IMR-90 (cell line): ENCODE data around the gene RAB11FIP3. TPM values are rescaled to one million over a fixed set of nuclear protein-coding genes. Genes with fewer than 3 reads are reported as not detected.

Experiments used
- ATAC-seq: fragments of 200-7000 bp; cut with Tn5 transposase; 2 replicates; pipeline ENCODE4 v1.9.1; 2020; ENCODE audit warnings: low read depth, mild to moderate bottlenecking, moderate library complexity
- BruUV-seq: library from RNA; stranded (reverse); fragments of 400-500 nt; replicated peaks from 2 replicates; lab custom pipeline; 2021; lab: Mats Ljungman, UMichigan
- CTCF ChIA-PET: fragments of 300-600 bp; formaldehyde crosslinking; extraction: SDS; loops from one replicate; lab custom pipeline; 2021; ENCODE audit warnings: antibody characterized with exemption; lab: Yijun Ruan, JAX
- POLR2A ChIA-PET: fragments of 300-600 bp; sonication (Branson Sonifier 250); formaldehyde crosslinking; loops from one replicate; lab custom pipeline; 2022; ENCODE audit warnings: antibody characterized with exemption; ENCODE audit not compliant: unreplicated experiment; lab: Charles Lee
- DNase-seq: peaks from one replicate; pipeline ENCODE4 v3.0.0; 2013
- H2AFZ ChIP-seq: replicated peaks from 2 replicates; pipeline ENCODE3; 2013; ENCODE audit warnings: low read length, mild to moderate bottlenecking; ENCODE audit not compliant: poor library complexity
- H2AK5ac ChIP-seq: 2 replicates; pipeline ENCODE4 v1.6.1; 2013; ENCODE audit warnings: low read depth, low read length, inconsistent platforms
- H2AK9ac ChIP-seq: replicated peaks from 2 replicates; pipeline ENCODE3; 2013; ENCODE audit warnings: mild to moderate bottlenecking, low read depth, low read length, moderate library complexity; ENCODE audit not compliant: poor library complexity
- H2BK120ac ChIP-seq: 2 replicates; pipeline ENCODE4 v1.6.1; 2013; ENCODE audit warnings: low read depth, low read length, inconsistent platforms
- H2BK15ac ChIP-seq: 3 replicates; pipeline ENCODE4 v1.6.1; 2013; ENCODE audit warnings: low read depth, low read length, inconsistent platforms
- H2BK20ac ChIP-seq: 2 replicates; pipeline ENCODE4 v1.6.1; 2013; ENCODE audit warnings: low read depth, mild to moderate bottlenecking, inconsistent platforms, low read length, moderate library complexity
- H2BK5ac ChIP-seq: 2 replicates; pipeline ENCODE4 v1.6.1; 2013; ENCODE audit warnings: mild to moderate bottlenecking, low read depth, low read length, inconsistent platforms; ENCODE audit not compliant: poor library complexity, severe bottlenecking
- H3K14ac ChIP-seq: replicated peaks from 2 replicates; pipeline ENCODE4 v1.6.1; 2013; ENCODE audit warnings: low read depth, low read length, inconsistent platforms
- H3K18ac ChIP-seq: 2 replicates; pipeline ENCODE4 v1.6.1; 2013; ENCODE audit warnings: low read depth, low read length, control low read depth
- H3K23ac ChIP-seq: 2 replicates; pipeline ENCODE4 v1.6.1; 2013; ENCODE audit warnings: low read depth, low read length, inconsistent platforms
- H3K27ac ChIP-seq: 2 replicates; pipeline ENCODE4 v1.5.1; 2013; ENCODE audit warnings: mild to moderate bottlenecking, control low read depth, low read length; ENCODE audit not compliant: insufficient read depth
- H3K27me3 ChIP-seq: 2 replicates; pipeline ENCODE4 v1.6.1; 2013; ENCODE audit warnings: low read length; ENCODE audit not compliant: control insufficient read depth, insufficient read depth
- H3K36me3 ChIP-seq: 2 replicates; pipeline ENCODE4 v1.6.1; 2013; ENCODE audit warnings: low read length, mixed read lengths; ENCODE audit not compliant: control insufficient read depth, insufficient read depth
- H3K4ac ChIP-seq: 2 replicates; pipeline ENCODE4 v1.6.1; 2013; ENCODE audit warnings: low read depth, low read length, inconsistent platforms
- H3K4me1 ChIP-seq: 2 replicates; pipeline ENCODE4 v1.6.1; 2013; ENCODE audit warnings: low read length, mixed read lengths; ENCODE audit not compliant: control insufficient read depth, insufficient read depth
- H3K4me2 ChIP-seq: 2 replicates; pipeline ENCODE4 v1.6.1; 2013; ENCODE audit warnings: low read depth, mild to moderate bottlenecking, control low read depth, low read length, moderate library complexity
- H3K4me3 ChIP-seq: 2 replicates; pipeline ENCODE4 v1.5.1; 2013; ENCODE audit warnings: low read depth, mild to moderate bottlenecking, control low read depth, low read length, moderate library complexity; ENCODE audit not compliant: insufficient read depth
- H3K56ac ChIP-seq: 2 replicates; pipeline ENCODE4 v1.6.1; 2013; ENCODE audit warnings: low read length, inconsistent platforms; ENCODE audit not compliant: insufficient read depth; ENCODE audit errors: extremely low read depth
- H3K79me1 ChIP-seq, 2 experiments: 2 replicates each; pipeline ENCODE4 v1.6.1; 2013; ENCODE audit warnings: low read length in 2 of 2, inconsistent platforms in 1 of 2, low read depth in 1 of 2
- H3K9ac ChIP-seq: 2 replicates; pipeline ENCODE4 v1.6.1; 2013; ENCODE audit warnings: low read depth, low read length, control low read depth
- H3K9me1 ChIP-seq: 2 replicates; pipeline ENCODE4 v1.6.1; 2013; ENCODE audit warnings: low read length, inconsistent platforms; ENCODE audit not compliant: insufficient read depth
- H3K9me3 ChIP-seq: 2 replicates; pipeline ENCODE4 v1.6.1; 2013; ENCODE audit warnings: low read length; ENCODE audit not compliant: control insufficient read depth, insufficient read depth
- H4K20me1 ChIP-seq: 2 replicates; pipeline ENCODE4 v1.6.1; 2013; ENCODE audit warnings: low read length, inconsistent platforms; ENCODE audit not compliant: insufficient read depth
- H4K5ac ChIP-seq: 2 replicates; pipeline ENCODE4 v1.6.1; 2013; ENCODE audit warnings: mild to moderate bottlenecking, low read depth, low read length, control low read depth
- H4K8ac ChIP-seq, 2 experiments: 2 replicates each; pipeline ENCODE4 v1.6.1; 2013; ENCODE audit warnings: low read depth in 2 of 2, low read length in 2 of 2, control low read depth in 1 of 2, inconsistent platforms in 1 of 2
- H4K91ac ChIP-seq: 2 replicates; pipeline ENCODE4 v1.6.1; 2013; ENCODE audit warnings: low read depth, low read length, inconsistent platforms; ENCODE audit not compliant: insufficient read depth
- RAD21 ChIP-seq: IDR thresholded peaks from 2 replicates; pipeline ENCODE4 v1.6.1; 2012; ENCODE audit warnings: low read length, improper control_type of control experiment
- WGBS, 2 experiments: methylation state at CpG; one replicate each; pipeline versions ENCODE4 v1.1.5 to v1.1.7; 2013; ENCODE audit warnings: missing lambda C conversion rate in 2 of 2; ENCODE audit not compliant: insufficient read length in 1 of 2; ENCODE audit errors: extremely low coverage in 2 of 2; 5-methylcytosine and 5-hydroxymethylcytosine counted together
- dilution Hi-C: fragments of 300-500 bp; cut with HindIII; formaldehyde crosslinking; loops from one replicate; pipeline ENCODE4 v1.14.3; 2018; ENCODE audit warnings: low sequenced_read_pairs; ENCODE audit not compliant: unreplicated experiment
- in situ Hi-C: fragments of 300-500 bp; cut with MboI; formaldehyde crosslinking; loops from 3 replicates; pipeline ENCODE4 v1.14.3; 2019; ENCODE audit warnings: low sequenced_read_pairs, inconsistent platforms, mixed read lengths
- intact Hi-C: fragments of 100-400 bp; cut with micrococcal nuclease; formaldehyde crosslinking; loops from 2 replicates; pipeline ENCODE4 v1.10.0; 2022
- polyA plus RNA-seq, 3 experiments: library from polyadenylated mRNA; depleted of rRNA; stranded (reverse); fragments of >200 nt; gene quantifications; 2 replicates each; pipeline ENCODE4 v1.2.3, GENCODE V29; 2012; ENCODE audit warnings: low replicate concordance in 1 of 3
- total RNA-seq: library from RNA; depleted of rRNA; stranded (reverse); fragments of >200 nt; gene quantifications from 2 replicates; pipeline ENCODE4 v1.2.3, GENCODE V29; 2012
- TF ChIP-seq, protein P1 (sequence below): conservative IDR thresholded peaks from 2 replicates; pipeline ENCODE4 v1.5.1; 2012; ENCODE audit warnings: mild to moderate bottlenecking, low read depth, low read length, improper control_type of control experiment

The RAB11FIP3 gene
- total and polyA plus RNA-seq, 2 of the 4 experiments (the other 2 are of a cell fraction) = 7.5 to 22.5 TPM

DNA sequence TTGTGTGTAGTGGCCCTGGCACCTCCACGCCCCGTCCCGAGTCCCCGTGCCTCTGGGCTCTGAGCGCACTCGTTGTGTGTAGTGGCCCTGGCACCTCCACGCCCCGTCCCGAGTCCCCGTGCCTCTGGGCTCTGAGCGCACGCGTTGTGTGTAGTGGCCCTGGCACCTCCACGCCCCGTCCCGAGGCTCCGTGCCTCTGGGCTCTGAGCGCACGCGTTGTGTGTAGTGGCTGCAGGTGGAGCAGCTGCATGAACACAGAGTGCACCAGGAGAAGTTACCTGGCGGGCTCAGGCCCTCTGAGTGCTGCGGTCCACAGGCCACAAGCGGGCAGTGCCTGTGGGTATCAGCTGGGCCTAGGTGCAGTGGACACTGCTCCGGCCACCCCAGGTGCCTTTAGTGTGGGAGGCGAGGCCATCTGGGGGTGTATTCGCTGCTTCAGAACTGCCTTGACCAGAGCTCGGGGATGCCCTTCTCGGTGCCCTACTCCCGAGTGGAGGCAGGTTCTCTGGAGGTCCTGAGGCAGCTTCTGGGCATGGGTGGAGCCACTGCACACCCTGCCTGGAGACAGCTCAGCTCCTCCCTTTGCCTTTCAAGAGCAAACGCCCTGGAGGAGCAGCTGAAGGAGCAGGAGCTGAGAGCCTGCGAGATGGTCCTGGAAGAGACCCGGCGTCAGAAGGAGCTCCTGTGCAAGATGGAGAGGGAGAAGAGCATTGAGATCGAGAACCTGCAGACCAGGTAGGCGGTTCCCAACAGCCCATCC lies 84.8 kb downstream of the RAB11FIP3 start:
- Histone ChIP-seq H3K4ac (no peak overlapping the region), H3K27me3 (no peaks in the 10 kb centered on the region), H4K8ac (no peak overlapping the region), H4K91ac (no peak overlapping the region), H2BK20ac (no peak overlapping the region), H3K36me3 (peaks cover 28% of the 10 kb centered on the region), H2BK15ac (no peak overlapping the region), H3K79me1 (peaks cover 0 to 3% of the 10 kb centered on the region in 2 experiments; a peak in 1 of 4 replicates), H3K4me3 (no peak overlapping the region), H2AFZ (no peak overlapping the region), H3K4me1 (no peaks in the 10 kb centered on the region), H3K56ac (no peak overlapping the region), H2BK120ac (no peak overlapping the region), H3K4me2 (no peak overlapping the region), H2BK5ac (no peak overlapping the region), H2AK9ac (no peak overlapping the region), H3K9me1 (0 out of 2 replicates have a peak, but pooled peaks cover 3% of the 10 kb centered on the region), H2AK5ac (no peak overlapping the region), H3K27ac (no peak overlapping the region), H3K9ac (no peak overlapping the region), H3K14ac (no peak overlapping the region), H3K9me3 (no peaks in the 10 kb centered on the region), H4K20me1 (no peaks in the 10 kb centered on the region), H4K5ac (no peak overlapping the region), H3K18ac (no peak overlapping the region), H3K23ac (no peak overlapping the region)
- CTCF ChIA-PET = no interaction called here
- in situ Hi-C loops = no loop called here
- dilution Hi-C loops = no loop called here
- no peak for DNase-seq
- ATAC-seq = no peak
- TF ChIP-seq, protein P1, sequence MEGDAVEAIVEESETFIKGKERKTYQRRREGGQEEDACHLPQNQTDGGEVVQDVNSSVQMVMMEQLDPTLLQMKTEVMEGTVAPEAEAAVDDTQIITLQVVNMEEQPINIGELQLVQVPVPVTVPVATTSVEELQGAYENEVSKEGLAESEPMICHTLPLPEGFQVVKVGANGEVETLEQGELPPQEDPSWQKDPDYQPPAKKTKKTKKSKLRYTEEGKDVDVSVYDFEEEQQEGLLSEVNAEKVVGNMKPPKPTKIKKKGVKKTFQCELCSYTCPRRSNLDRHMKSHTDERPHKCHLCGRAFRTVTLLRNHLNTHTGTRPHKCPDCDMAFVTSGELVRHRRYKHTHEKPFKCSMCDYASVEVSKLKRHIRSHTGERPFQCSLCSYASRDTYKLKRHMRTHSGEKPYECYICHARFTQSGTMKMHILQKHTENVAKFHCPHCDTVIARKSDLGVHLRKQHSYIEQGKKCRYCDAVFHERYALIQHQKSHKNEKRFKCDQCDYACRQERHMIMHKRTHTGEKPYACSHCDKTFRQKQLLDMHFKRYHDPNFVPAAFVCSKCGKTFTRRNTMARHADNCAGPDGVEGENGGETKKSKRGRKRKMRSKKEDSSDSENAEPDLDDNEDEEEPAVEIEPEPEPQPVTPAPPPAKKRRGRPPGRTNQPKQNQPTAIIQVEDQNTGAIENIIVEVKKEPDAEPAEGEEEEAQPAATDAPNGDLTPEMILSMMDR = no peak
- TF ChIP-seq RAD21 = no peak
- intact Hi-C loops = no loop called here
- POLR2A ChIA-PET = no interaction called here
- no TSS peak for BruUV-seq
- 95% methylated on average over 15 of the region's 35 CpGs; no CpG with 5 or more reads in 1 of the 2 experiments for WGBS, 2 experiments
